HCT116 (cell line): Measurements from ENCODE around the gene ADAMTS16. TPM values are rescaled to one million over a fixed set of nuclear protein-coding genes. Genes with fewer than 3 reads are reported as not detected.

Experiments
- ATAC-seq: fragments of 200-7000 bp; cut with Tn5 transposase; 2 replicates; pipeline ENCODE4 v1.9.1; 2020; ENCODE audit warnings: mild to moderate bottlenecking, moderate library complexity
- BruUV-seq: library from RNA; stranded (reverse); fragments of 400-500 nt; replicated peaks from 2 replicates; lab custom pipeline; 2021; lab: Mats Ljungman, UMichigan
- CTCF ChIA-PET: fragments of 300-600 bp; sonication (Branson Sonifier 250); formaldehyde crosslinking; loops from one replicate; lab custom pipeline; 2021; ENCODE audit warnings: antibody characterized with exemption; lab: Charles Lee
- POLR2A ChIA-PET: fragments of 300-600, 350-600 bp; sonication (Branson Sonifier 250); formaldehyde crosslinking; loops from one replicate; lab custom pipeline; 2021; ENCODE audit warnings: antibody characterized with exemption; lab: Charles Lee
- RAD21 ChIA-PET, 2 experiments: fragments of 300-600 bp; sonication (Branson Sonifier 250); formaldehyde crosslinking; loops; one replicate each; lab custom pipeline; 2023; ENCODE audit warnings: low total read pairs in 2 of 2; ENCODE audit not compliant: uncharacterized antibody in 2 of 2, unreplicated experiment in 2 of 2, low non-redundant PET in 1 of 2; lab: Charles Lee
- DNase-seq: peaks from one replicate; pipeline ENCODE4 v3.0.0-alpha.2; 2010; ENCODE audit warnings: low read depth, low spot score
- H2AFZ ChIP-seq: fragments of 200-600 bp; shearing (Covaris generic), sonication (generic); 2 replicates; pipeline ENCODE4 v1.6.1; 2017; ENCODE audit warnings: low read depth, mixed run types, mixed read lengths, antibody characterized with exemption, low read length; ENCODE audit not compliant: poor library complexity, severe bottlenecking
- H3K27ac ChIP-seq: 2 replicates; pipeline ENCODE4 v1.5.1; 2012; ENCODE audit warnings: low read depth, low read length
- H3K27me3 ChIP-seq: fragments of 200-600 bp; sonication (generic); 2 replicates; pipeline ENCODE4 v1.6.1; 2016; ENCODE audit warnings: mixed run types, low read length, mixed read lengths; ENCODE audit not compliant: insufficient read depth
- H3K36me3 ChIP-seq, 2 experiments: fragments of 200-500 bp in 1 of 2; fragments of 200-600 bp in 1 of 2; sonication (Bioruptor generic) in 1 of 2; sonication (generic) in 1 of 2; 2 replicates each; pipeline versions ENCODE4 v1.5.1 to v1.6.1; 2014 to 2016; ENCODE audit warnings: low read length in 2 of 2, inconsistent platforms in 1 of 2, mixed read lengths in 1 of 2, mixed run types in 1 of 2; ENCODE audit not compliant: insufficient read depth in 2 of 2, control insufficient read depth in 1 of 2
- H3K4me1 ChIP-seq, 2 experiments: fragments of 200-600 bp in 1 of 2; sonication (generic) in 1 of 2; 2 replicates each; pipeline versions ENCODE4 v1.5.1 to v1.6.1; 2012 to 2017; ENCODE audit warnings: low read length in 2 of 2, inconsistent platforms in 1 of 2, mild to moderate bottlenecking in 1 of 2, mixed read lengths in 1 of 2, mixed run types in 1 of 2, moderate library complexity in 1 of 2; ENCODE audit not compliant: insufficient read depth in 2 of 2, control insufficient read depth in 1 of 2
- H3K4me2 ChIP-seq: fragments of 200-600 bp; sonication (generic); 2 replicates; pipeline ENCODE4 v1.6.1; 2017; ENCODE audit warnings: mixed run types, low read length, mixed read lengths
- H3K4me3 ChIP-seq, 2 experiments: fragments of 200-600 bp in 1 of 2; sonication (generic) in 1 of 2; replicated peaks in 1 of 2; 2 replicates each; pipeline ENCODE4 v1.5.1; 2011 to 2016; ENCODE audit warnings: low read length in 2 of 2, control low read depth in 1 of 2, low read depth in 1 of 2, mild to moderate bottlenecking in 1 of 2, mixed read lengths in 1 of 2, mixed run types in 1 of 2
- H3K79me2 ChIP-seq: fragments of 200-600 bp; sonication (generic); 2 replicates; pipeline ENCODE4 v1.6.1; 2017; ENCODE audit warnings: mild to moderate bottlenecking, mixed run types, low read length, moderate library complexity, mixed read lengths; ENCODE audit not compliant: insufficient read depth
- H3K9ac ChIP-seq: fragments of 200-600 bp; sonication (generic); 2 replicates; pipeline ENCODE4 v1.6.1; 2016; ENCODE audit warnings: low read length, mixed read lengths
- H3K9me2 ChIP-seq: fragments of 200-600 bp; sonication (generic), shearing (Covaris generic); 2 replicates; pipeline ENCODE4 v1.6.1; 2017; ENCODE audit warnings: mixed run types, mild to moderate bottlenecking, moderate library complexity; ENCODE audit not compliant: insufficient read depth
- H3K9me3 ChIP-seq, 2 experiments: fragments of 200-500 bp in 1 of 2; fragments of 200-600 bp in 1 of 2; sonication (Bioruptor generic) in 1 of 2; sonication (generic) in 1 of 2; 2 replicates each; pipeline ENCODE4 v1.6.1; 2014 to 2017; ENCODE audit warnings: low read length in 2 of 2, mixed read lengths in 2 of 2, inconsistent platforms in 1 of 2, low read depth in 1 of 2, mild to moderate bottlenecking in 1 of 2, mixed run types in 1 of 2, moderate library complexity in 1 of 2; ENCODE audit not compliant: control insufficient read depth in 1 of 2, insufficient read depth in 1 of 2
- H4K20me1 ChIP-seq: fragments of 200-600 bp; sonication (generic), shearing (Covaris generic); 2 replicates; pipeline ENCODE4 v1.6.1; 2017; ENCODE audit warnings: mixed run types, mild to moderate bottlenecking, moderate library complexity; ENCODE audit not compliant: insufficient read depth
- CBX3 ChIP-seq: IDR thresholded peaks from 2 replicates; pipeline ENCODE4 v1.6.1; 2012; ENCODE audit warnings: low read depth
- CEBPB ChIP-seq: IDR thresholded peaks from 2 replicates; pipeline ENCODE4 v1.6.1; 2012; ENCODE audit warnings: low read depth
- EGR1 ChIP-seq: IDR thresholded peaks from 2 replicates; pipeline ENCODE4 v1.6.1; 2012; ENCODE audit warnings: low read depth
- ELF1 ChIP-seq: IDR thresholded peaks from 2 replicates; pipeline ENCODE4 v1.6.1; 2012; ENCODE audit warnings: low read depth, borderline replicate concordance
- EZH2 ChIP-seq: fragments of 200-600 bp; sonication (generic); IDR thresholded peaks from 2 replicates; pipeline ENCODE4 v1.6.1; 2017; ENCODE audit warnings: antibody characterized with exemption, mixed run types
- JUND ChIP-seq: IDR thresholded peaks from 2 replicates; pipeline ENCODE4 v1.6.1; 2012
- POLR2A ChIP-seq: IDR thresholded peaks from 2 replicates; pipeline ENCODE4 v1.7.0; 2011; ENCODE audit warnings: borderline replicate concordance; ENCODE audit not compliant: insufficient read depth, insufficient read length; ENCODE audit errors: extremely low read depth
- POLR2AphosphoS5 ChIP-seq: IDR thresholded peaks from 2 replicates; pipeline ENCODE4 v1.6.1; 2011; ENCODE audit warnings: mild to moderate bottlenecking, low read depth, low read length, moderate library complexity
- SIN3A ChIP-seq: IDR thresholded peaks from 2 replicates; pipeline ENCODE4 v1.6.1; 2012; ENCODE audit warnings: low read depth
- SP1 ChIP-seq: IDR thresholded peaks from 2 replicates; pipeline ENCODE4 v1.6.1; 2012; ENCODE audit warnings: low read depth
- SRF ChIP-seq: IDR thresholded peaks from 2 replicates; pipeline ENCODE4 v1.6.1; 2012; ENCODE audit warnings: low read depth
- YY1 ChIP-seq: IDR thresholded peaks from 2 replicates; pipeline ENCODE4 v1.6.1; 2011; ENCODE audit warnings: low read length, low read depth, moderate library complexity, mild to moderate bottlenecking; ENCODE audit not compliant: insufficient replicate concordance; ENCODE audit errors: extremely low read depth
- ZFX ChIP-seq: fragments of 450-650 bp; IDR thresholded peaks from 2 replicates; pipeline ENCODE4 v1.6.1; 2017
- intact Hi-C: fragments of 100-400 bp; cut with micrococcal nuclease; formaldehyde crosslinking; loops from 2 replicates; pipeline ENCODE4 v1.10.0; 2022
- total RNA-seq: library from RNA; stranded (reverse); gene quantifications from one replicate; pipeline ENCODE4 v1.2.1, GENCODE V29; 2021; ENCODE audit not compliant: unreplicated experiment
- TF ChIP-seq, protein P1 (sequence below), 3 experiments: fragments of 200-600 bp in 1 of 3; sonication (generic) in 1 of 3; IDR thresholded peaks in 2 of 3; conservative IDR thresholded peaks in 1 of 3; 2 replicates each; pipeline ENCODE4 v1.5.1; 2012 to 2017; ENCODE audit warnings: low read depth in 2 of 3, low read length in 2 of 3, antibody characterized with exemption in 1 of 3, borderline replicate concordance in 1 of 3, control low read depth in 1 of 3, mild to moderate bottlenecking in 1 of 3, mixed read lengths in 1 of 3, mixed run types in 1 of 3, moderate library complexity in 1 of 3; ENCODE audit not compliant: insufficient read depth in 1 of 3
- TF ChIP-seq, protein P2 (sequence below): IDR thresholded peaks from 2 replicates; pipeline ENCODE4 v1.6.1; 2011; ENCODE audit warnings: mild to moderate bottlenecking, low read length, moderate library complexity; ENCODE audit not compliant: insufficient replicate concordance; ENCODE audit errors: extremely low read depth
- TF ChIP-seq, protein P3 (sequence below): IDR thresholded peaks from 2 replicates; pipeline ENCODE4 v1.6.1; 2012

ADAMTS16 gene
- total RNA-seq, 1 experiment from 2014 or later, result 2.4 TPM

DNA sequence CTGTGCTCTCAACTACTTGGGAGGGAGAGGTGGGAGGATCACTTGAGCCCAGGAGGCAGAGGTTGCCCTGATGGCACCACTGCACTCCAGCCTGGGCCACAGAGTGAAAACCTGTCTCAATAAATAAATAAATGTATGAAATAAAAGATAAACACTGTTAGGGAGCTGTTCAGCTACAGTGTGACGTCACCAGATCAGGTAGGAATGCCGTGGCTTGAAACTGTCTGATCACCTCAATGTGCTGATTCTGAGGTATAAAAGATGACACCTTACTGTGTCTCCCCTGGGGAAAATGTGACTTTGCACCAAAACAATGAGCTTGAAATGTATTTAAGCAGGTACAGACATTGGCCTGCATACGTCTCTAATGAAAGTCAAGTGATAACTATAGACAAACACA lies 133.3 kb downstream of the ADAMTS16 start:
- H3K36me3 ChIP-seq, result no peaks in the 10 kb centered on the region
- POLR2A ChIA-PET, result no interaction called here
- no peak overlapping the region for H3K4me3 ChIP-seq
- H3K27ac ChIP-seq, result no peak overlapping the region
- H3K4me1 ChIP-seq, result peaks cover 13 to 17% of the 10 kb centered on the region in 2 experiments
- H3K9ac ChIP-seq, result no peak overlapping the region
- no peaks in the 10 kb centered on the region for H3K9me3 ChIP-seq
- BruUV-seq, result no TSS peak
- TF ChIP-seq ZFX, result no peak
- no peak for TF ChIP-seq EZH2
- TF ChIP-seq POLR2AphosphoS5, result no peak
- no peak for TF ChIP-seq EGR1
- no peak overlapping the region for H3K4me2 ChIP-seq
- intact Hi-C loops, result loop anchor here (5.0 kb wide), 1 partner anchor 126 kb away; no protein-coding TSS in a partner anchor
- H4K20me1 ChIP-seq, result no peaks in the 10 kb centered on the region
- RAD21 ChIA-PET, result no interaction called here
- no peak for ATAC-seq
- no peak overlapping the region for H2AFZ ChIP-seq
- no peaks in the 10 kb centered on the region for H3K27me3 ChIP-seq
- CTCF ChIA-PET, result no interaction called here
- no peaks in the 10 kb centered on the region for H3K9me2 ChIP-seq
- no peak for DNase-seq
- no peaks in the 10 kb centered on the region for H3K79me2 ChIP-seq

DNA sequence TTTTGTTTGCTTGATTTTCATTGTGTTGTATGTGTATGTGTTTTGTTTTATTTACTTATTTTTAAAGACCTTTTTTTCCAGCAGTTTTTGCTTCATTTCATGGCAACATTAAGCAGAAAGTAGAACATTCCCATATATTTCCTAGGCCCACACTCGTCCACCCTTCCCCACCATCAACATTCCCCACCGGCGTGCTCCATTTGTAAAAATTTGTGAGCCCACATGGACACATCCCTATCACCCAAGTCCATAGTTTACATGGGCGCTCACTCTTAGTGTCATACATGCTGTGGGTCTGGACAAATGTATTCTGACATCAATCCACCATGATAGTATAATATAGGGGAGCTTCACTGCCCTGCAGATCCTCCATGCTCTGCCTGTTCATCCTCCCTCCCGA lies 133.8 kb downstream of the ADAMTS16 start:
- Histone ChIP-seq H3K9me3 (no peaks in the 10 kb centered on the region), H3K4me3 (no peak overlapping the region), H3K36me3 (no peaks in the 10 kb centered on the region), H3K27me3 (no peaks in the 10 kb centered on the region), H3K79me2 (no peaks in the 10 kb centered on the region), H3K27ac (no peak overlapping the region), H2AFZ (no peak overlapping the region), H3K4me2 (no peak overlapping the region), H4K20me1 (no peaks in the 10 kb centered on the region), H3K9me2 (no peaks in the 10 kb centered on the region), H3K9ac (no peak overlapping the region)
- CTCF ChIA-PET, result no interaction called here
- intact Hi-C loops, result loop anchor here (5.0 kb wide), 1 partner anchor 127 kb away; no protein-coding TSS in a partner anchor
- DNase-seq (no peak), ATAC-seq (no peak)
- POLR2A ChIA-PET, result no interaction called here
- RAD21 ChIA-PET, result no interaction called here
- no TSS peak for BruUV-seq
- TF ChIP-seq SRF (no peak), SIN3A (no peak), CBX3 (no peak), ELF1 (no peak), CEBPB (no peak), SP1 (no peak), EZH2 (no peak), POLR2AphosphoS5 (no peak), POLR2A (no peak), JUND (no peak), YY1 (no peak)
- TF ChIP-seq, protein P1, sequence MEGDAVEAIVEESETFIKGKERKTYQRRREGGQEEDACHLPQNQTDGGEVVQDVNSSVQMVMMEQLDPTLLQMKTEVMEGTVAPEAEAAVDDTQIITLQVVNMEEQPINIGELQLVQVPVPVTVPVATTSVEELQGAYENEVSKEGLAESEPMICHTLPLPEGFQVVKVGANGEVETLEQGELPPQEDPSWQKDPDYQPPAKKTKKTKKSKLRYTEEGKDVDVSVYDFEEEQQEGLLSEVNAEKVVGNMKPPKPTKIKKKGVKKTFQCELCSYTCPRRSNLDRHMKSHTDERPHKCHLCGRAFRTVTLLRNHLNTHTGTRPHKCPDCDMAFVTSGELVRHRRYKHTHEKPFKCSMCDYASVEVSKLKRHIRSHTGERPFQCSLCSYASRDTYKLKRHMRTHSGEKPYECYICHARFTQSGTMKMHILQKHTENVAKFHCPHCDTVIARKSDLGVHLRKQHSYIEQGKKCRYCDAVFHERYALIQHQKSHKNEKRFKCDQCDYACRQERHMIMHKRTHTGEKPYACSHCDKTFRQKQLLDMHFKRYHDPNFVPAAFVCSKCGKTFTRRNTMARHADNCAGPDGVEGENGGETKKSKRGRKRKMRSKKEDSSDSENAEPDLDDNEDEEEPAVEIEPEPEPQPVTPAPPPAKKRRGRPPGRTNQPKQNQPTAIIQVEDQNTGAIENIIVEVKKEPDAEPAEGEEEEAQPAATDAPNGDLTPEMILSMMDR (IDR thresholded peaks at IDR 0.05 in 2 of 3, conservative IDR thresholded peaks at IDR 0.05 in 1 of 3; ENCODE audit: borderline replicate concordance in 1 of 3, insufficient read depth in 1 of 3, low read depth in 2 of 3, low read length in 2 of 3), result no peak
- TF ChIP-seq, protein P2, sequence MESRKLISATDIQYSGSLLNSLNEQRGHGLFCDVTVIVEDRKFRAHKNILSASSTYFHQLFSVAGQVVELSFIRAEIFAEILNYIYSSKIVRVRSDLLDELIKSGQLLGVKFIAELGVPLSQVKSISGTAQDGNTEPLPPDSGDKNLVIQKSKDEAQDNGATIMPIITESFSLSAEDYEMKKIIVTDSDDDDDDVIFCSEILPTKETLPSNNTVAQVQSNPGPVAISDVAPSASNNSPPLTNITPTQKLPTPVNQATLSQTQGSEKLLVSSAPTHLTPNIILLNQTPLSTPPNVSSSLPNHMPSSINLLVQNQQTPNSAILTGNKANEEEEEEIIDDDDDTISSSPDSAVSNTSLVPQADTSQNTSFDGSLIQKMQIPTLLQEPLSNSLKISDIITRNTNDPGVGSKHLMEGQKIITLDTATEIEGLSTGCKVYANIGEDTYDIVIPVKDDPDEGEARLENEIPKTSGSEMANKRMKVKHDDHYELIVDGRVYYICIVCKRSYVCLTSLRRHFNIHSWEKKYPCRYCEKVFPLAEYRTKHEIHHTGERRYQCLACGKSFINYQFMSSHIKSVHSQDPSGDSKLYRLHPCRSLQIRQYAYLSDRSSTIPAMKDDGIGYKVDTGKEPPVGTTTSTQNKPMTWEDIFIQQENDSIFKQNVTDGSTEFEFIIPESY, result no peak
- TF ChIP-seq, protein P3, sequence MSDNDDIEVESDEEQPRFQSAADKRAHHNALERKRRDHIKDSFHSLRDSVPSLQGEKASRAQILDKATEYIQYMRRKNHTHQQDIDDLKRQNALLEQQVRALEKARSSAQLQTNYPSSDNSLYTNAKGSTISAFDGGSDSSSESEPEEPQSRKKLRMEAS, result no peak
- TF ChIP-seq, all 23 proteins: peak for 0
- peaks cover 13 to 17% of the 10 kb centered on the region in 2 experiments for H3K4me1 ChIP-seq
